Stimulated activated CD4-positive, alpha-beta T cell treated with anti-CD3 and anti-CD28 coated beads, Interleukin-1b, Interleukin-23, amount 100 ng/mL, for 1 hour (primary cell): Measurements from ENCODE around the gene RNU6-1.

Source experiments
- DNase-seq, 2 donors: peaks; one replicate each; pipeline ENCODE4 v3.0.0-alpha.2; 2020; ENCODE audit warnings: low read depth in 2 of 2

The RNU6-1 gene

DNA sequence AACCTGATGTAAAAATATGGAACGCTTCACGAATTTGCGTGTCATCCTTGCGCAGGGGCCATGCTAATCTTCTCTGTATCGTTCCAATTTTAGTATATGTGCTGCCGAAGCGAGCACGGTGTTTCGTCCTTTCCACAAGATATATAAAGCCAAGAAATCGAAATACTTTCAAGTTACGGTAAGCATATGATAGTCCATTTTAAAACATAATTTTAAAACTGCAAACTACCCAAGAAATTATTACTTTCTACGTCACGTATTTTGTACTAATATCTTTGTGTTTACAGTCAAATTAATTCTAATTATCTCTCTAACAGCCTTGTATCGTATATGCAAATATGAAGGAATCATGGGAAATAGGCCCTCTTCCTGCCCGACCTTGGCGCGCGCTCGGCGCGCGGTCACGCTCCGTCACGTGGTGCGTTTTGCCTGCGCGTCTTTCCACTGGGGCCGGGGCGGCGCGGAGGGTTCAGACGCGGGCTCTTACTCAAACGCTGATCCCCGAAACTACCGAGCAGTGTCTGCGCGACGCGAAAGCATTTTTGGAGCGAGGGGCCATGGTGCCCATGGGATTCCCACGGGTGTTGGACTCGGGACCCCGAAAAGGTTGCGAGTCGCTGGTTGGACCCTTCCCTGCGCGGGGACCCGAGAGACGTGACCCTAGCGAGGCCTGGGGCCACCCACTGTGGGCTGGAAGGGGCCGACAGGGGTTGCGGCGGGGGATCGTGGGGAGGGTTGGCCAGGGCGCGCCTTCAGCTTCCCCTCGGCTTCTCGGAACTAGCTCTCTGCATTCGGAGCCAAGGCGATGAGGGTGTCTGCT, at the start of gene RNU6-1:
TSS of gene RNU6-1 (minus strand) at position 117 of the 820 bp plus-strand sequence.
- DNase-seq = peak; percentile 86 to 90

DNA sequence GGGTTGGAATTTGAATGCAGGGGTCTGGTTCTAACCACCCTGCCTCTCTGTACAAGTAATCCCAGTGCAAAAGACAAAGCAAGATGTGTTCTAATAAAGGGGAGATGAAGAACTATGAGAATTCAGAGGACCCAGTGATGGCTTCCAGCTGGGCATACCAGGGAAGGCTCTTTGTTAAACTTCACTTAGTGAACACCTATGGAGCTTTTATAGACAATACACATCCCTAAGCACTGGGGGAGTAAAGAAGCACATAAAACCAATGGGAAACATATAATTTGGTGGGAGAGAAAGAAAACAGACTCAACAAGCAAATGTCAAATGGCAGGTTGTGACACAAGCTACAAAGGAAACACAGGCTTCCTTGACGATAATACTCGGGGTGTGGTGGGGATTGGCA, 47.9 kb upstream of the RNU6-1 start:
- DNase-seq = no peak

DNA sequence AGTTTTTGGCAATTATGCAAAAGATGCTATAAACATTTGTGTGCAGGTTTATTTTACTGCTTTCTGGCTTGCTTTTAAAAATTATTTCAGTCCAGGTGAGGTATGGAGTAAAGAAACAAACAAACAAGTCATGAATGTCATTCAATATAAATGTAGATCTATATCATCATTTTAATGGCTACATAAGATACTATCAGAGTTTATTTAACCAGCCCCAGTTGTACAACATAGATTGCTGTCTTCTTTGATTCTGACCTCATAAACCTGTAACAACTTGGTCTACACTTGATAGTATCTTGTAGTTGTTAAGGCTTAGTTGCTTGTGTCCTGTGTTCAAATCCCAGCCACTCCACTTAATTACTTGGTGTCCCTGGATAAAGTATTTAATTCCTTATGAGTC, 46.0 kb upstream of the RNU6-1 start:
- no peak for DNase-seq

DNA sequence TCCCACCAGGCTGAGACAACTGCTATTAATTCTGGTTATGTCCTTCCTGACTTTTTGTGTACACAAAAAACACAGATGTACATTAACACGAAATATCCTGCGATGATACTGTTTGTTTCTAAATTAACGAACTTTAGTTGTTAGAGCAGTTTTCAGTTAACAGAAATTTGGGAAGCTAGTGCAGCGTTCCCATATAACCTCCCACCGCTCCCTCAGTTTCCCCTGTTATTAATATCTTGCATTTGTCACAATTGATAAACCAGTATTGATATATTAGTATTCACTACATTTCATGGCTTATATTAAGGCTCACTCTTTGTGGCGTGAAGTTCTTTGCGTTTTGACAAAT, 45.3 kb upstream of the RNU6-1 start:
- DNase-seq = no peak

DNA sequence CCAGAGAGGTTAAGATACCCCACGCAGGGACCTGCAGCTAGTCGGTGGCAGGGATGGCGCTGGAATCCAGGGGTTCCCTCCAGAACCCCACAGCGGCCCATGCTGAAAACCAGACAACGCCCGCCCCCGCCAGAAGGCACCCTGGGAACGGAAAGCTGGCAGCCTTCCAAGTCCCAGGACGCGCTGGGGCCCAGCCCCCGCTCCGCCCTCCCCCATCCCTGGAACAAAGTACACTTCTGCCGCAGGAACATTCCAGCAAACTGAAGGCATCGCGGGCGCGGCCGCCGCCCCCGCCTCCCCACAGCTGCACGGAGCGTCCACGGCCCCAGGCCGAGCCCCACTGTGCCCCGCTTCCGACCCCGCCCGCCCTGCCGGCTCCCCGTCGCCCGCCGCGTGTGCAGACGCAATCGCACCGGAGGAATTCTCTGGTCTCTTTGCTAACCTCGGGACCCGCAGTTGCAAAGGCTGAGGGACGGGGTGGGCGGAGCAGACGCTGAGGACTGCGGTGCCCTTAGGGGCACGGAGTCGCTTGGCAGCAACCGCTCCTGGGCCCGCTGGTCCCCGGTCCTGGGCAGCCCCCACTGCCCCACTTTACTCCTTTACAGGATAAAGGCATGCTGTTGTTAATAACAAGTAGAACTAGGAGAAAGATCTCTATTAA, 44.8 kb upstream of the RNU6-1 start:
- DNase-seq = peak; percentile 16 to 27

DNA sequence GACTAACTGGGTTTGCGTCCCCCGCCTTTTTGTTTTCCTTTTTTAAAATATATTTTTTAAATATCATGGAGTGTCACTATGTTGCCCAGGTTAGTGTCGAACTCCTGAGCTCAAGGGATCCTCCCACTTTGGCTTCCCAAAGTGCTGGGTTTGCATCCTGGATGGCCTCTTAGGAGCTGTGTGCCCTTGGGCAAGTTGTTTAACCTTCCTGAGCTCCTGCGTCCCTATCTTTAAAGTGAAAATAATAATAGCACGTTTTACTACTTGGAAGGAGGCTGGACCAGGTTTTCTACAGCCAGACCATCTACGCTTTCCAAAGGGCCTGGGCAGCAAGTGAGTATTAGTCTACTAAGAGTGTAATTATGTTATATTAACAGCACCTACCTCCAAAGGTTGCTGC, 44.2 kb upstream of the RNU6-1 start:
- no peak for DNase-seq

DNA sequence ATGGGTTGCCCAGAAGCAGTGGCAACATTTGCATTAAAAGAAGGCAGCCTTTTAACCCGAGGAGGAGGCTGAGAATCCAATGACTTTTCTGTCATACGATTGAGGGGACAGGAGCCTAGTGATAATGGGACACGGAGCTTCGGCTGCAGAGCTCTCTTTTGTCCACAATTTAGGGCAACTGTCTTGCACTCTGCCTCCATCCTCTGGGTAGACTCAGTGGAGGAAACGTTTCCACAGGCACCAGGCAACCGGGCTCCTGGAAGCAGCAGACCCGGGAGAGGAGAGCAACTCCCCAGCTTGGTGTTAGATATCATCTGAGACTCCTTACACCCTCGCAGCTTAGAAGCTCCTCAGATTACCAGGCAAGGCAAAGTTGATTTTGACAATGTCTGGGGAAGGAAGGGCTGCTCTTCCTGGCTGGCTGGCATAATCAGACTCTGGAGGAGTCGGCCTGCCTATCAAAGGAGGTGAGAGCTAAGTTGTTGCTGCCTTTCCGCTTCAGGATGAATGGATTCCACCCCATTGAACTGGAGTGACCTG, 43.5 kb upstream of the RNU6-1 start:
- DNase-seq = no peak

DNA sequence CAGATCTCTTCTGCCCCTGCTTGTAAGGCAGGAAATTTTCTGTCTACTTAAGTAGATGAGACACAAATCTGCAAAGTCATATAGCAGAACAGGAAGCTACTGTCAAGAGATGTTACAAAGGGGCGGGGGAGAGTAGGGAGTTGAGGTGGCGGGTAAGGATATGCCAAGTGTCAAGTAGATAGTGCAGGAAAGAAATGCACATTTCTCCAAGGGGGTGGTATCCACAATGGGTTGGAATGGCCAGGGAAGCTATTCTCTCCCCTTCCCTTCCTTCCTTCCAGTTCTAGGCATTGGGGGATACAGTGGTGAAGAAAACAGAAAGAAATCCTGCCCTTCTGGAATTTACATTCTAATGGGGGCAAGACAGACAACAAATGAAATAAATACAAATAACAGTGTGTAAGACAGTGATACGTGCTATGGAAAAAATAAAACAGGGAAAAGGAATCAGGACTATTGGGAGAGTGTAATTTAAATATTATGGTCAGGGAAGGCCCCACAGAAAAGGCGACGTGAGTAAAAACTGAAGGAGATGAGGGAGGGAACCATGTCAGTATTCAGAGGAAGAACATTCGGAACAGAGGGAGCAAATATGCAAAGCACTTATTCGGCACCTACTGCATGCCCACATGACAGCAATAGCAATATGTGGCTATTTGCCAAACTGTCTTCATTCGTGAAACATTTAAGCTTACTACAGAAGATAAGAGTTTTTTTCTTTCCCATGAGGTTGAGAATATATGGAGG, 42.8 kb upstream of the RNU6-1 start:
- DNase-seq = no peak

DNA sequence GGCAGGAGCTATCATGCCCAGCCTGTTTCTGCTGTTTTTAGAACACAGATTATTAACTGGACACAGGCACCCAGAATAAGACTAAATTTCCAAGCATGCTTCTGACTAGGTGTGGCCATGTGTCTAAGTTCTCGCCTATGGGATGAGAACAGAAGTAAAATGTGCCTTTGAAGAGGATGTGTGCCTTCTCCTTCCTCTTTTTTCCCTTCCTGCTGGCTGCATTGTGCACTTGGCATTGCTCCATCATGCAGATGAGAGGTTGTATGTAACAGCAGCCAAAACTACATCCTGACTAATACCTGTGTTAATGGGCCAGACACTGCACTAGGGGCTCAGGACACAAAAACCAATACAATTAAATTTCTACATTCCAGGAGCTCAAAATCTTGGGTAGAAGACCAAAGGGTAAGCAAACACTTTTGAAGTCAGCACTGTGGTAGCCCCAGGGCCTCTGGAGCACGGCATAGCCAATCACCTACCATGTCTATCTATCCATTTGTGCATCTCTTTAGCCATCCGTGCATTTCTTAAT, 40.9 kb upstream of the RNU6-1 start:
- DNase-seq = no peak

DNA sequence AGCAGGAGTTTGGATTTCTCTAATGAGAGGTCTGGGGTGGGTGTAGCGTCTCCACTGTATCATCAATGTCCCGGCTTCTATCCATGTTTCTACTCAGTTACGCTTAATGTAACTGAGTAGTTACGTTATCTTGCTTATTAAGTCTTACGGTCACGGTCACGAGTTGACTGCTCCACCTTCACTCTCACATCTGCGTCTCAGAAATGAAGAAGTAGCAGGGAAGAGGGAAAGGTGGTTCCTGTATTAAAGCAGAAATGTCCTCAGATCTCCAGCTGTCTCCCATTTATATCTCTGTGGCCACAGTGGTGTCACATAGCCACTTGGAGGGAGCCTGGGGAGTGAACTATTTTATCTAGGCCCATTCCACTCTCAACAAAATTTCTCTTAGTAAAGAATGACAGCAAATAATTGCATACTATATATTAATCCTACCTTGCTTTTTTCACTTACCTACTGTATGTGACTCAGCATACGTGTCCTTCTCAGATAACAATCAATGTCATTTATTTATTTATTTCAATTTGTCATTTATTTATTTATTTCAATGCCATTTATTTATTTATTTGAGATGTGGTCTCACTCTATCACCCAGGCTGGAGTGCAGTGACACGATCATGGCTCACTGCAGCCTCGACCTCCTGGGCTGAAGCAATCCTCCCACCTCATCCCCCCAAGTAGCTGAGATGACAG, 39.7 kb upstream of the RNU6-1 start:
- DNase-seq = no peak

DNA sequence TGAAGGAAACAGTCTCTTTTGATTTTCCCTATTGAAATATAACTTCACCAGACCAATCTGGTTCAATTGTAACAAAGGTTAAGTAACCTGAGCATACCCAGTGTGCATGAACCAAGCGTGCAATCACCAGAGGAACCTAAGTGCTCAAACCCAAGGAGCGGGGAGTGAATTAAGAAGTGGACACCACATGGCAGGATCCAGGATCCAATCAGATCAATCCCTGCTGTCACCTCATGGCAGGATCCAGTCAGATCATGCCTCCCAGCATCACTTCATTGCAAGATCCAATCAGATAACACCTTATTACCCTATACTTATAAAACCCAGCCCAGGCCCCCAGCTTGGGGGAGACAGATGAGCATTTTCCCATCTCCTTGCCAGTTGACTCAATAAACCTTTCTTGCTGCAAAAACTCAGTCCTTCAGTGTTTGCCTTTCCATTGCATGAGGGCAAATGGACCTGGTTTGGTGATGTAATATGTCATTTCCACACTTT, 38.9 kb upstream of the RNU6-1 start:
- DNase-seq = no peak

DNA sequence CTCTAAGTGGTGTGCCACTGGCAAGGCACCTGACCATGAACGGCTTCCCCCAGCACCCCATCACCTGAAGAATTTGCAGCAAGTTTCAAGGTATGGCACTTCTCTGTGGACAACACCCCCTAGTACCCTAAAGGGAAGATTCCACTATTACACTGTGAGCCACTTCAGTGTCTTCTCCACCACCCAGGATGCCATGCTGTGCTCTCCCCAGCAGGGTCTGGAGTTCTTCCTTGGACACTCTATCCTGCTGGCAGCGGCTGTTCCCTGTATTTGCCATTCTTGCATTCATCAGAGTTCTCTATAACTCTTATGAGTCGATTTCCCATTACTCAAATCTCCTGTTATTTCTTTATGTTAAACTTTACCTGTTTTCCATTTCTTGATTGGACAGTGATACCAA, 33.9 kb upstream of the RNU6-1 start:
- no peak for DNase-seq

DNA sequence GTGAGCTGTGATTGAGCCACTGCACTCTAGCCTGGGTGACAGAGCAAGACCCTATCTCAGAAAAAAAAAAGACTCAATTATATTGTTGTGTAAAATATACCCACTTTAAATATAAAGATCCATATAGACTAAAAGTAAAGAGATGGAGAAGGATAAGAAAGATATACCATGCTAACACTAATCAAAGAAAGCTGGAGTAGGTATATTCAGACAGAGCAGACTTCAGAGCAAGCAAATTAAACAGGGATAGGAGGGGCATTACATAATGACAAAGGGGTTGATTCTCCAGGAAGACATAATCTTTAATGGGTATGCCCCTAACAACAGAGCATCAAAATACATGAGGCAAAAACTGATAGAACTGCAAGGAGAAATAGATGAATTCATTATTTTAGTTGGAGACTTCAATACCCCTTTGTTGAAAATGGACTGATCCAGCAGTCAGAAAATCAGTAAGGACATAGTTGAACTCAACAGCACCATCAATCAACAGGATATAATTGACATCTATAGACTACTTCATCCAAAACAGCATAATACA, 31.1 kb upstream of the RNU6-1 start:
- DNase-seq = no peak

DNA sequence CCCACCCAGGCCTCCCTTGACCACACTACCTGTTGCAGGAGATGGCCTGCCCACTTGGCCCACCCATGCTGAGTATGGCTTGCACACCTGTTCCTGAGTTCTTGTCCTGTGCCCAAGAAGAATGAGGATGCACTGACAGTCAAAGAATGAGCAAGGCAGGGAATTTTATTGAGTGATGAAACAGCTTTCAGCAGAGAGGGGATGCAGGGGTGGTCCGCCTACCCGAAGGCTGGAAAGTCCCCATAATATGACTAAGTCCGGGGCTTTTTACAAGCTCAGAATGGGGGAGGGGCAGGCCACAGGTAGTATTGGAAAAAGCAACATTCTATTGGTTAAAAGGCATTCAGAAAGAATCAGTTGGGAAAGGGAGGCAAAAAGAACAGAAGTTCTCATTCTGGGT, 29.9 kb upstream of the RNU6-1 start:
- no peak for DNase-seq

DNA sequence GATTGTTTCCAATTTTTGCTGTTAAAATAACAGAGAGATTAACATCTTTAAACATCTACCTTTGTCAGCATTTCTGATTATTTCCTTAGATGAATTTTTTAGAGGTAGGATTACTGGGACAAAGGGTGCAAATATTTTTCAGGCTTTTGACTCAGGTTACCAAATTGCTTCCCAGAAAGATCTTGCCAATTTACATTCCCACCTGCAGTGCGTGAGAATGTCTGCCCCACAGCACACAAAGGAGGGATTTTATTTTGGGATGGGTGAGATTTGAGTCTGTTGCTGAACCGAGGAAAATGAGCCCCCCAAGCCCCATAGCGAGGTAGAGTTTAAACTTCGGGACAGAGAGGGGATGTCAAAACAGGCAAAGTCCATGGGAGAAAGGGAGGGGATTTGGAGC, 25.9 kb upstream of the RNU6-1 start:
- no peak for DNase-seq

DNA sequence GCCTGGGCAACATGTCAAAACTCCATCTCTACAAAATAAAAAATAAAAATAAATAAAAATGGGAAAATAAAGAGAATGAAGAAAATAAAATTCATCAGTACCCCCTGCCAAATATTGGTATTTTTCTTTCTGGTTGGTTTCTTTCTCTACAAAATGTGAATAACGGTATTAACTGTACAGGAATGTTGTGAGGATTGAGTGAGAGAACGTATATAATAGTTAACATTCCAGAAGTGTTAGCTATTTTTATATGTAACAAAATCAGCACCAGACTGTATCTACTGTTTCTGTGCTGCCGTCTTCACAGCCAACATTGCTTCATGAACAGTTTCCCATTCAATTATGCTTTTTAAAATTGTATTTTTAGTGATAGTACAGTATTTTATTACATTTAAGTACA, 25.5 kb upstream of the RNU6-1 start:
- no peak for DNase-seq

DNA sequence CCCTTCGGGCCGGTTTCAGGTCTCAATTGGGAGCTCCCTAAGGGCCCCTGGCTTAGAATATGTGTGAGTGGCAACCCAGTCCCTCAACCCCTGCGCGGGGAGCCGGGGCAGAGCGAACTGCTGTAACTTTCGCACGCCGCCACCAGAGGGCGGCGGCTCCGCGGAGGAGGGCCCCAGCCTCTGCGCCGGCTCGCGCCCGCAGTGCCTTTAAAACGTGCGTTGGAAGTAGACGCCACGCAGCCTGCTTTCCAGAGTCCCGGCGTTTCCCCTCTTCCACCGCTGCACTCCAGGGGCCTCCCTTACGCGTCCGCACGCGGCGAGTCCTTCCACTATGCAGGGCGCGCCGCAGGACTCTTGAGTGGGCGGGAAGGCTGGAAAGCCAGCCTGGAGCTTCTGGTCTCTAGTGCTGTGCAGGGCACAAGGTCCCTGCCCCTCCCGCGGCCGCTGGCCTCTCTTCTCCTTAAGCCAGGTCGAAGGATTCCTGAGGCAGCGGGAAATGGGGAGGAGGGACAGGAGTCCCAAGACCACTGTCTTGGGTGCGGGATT, 23.7 kb upstream of the RNU6-1 start:
- DNase-seq = peak; percentile 19 to 48

DNA sequence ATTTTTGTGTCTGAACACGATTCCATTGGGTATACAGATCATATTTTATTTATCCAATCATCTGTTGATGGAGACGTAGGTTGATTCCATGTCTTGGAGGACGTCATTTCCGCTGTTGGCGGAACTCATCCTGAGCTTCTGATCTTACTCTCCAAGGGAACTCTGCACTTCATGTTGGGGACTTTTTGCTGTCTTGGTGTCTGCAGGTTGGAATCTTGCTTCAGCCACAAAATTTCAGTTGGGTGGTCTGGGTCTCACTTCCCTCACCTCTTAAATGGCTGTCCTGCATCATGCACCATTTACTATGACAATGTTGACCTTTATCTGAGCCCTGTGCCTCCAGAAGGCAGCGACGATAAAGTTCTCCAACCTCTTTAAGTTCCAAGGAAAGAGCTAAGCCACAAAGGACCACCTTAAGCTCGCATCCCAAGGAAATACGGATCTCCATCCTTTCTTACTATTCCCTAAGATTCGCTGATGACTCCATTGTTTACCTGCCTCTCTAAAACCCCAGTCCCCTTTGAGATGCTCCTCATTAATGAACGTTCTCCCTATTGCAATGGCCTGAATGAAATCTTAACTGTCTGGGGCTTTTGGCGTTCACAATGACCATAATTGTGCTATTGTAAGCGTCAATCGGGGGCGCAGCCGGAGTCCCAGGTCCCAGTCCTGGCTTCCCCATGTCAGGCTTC, 23.1 kb upstream of the RNU6-1 start:
- DNase-seq = no peak

DNA sequence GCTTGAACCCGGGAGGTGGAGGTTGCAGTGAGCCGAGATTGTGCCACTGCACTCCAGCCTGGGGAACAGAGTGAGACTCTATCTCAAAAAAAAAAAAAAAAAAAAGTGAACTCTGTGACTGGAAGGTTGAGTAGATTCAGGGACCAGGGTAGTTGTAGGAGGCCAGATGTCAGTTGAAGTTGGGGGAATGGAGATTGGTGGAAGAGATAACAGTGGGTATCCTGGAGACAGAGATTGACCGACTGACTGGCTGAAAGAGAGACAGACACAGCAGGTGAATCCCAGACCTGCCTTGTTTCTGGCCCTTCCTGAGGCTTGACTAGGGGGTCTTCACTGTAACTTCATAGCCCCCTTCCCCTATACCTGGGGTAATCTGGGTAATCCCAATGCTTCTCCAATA, 22.1 kb upstream of the RNU6-1 start:
- DNase-seq = no peak

DNA sequence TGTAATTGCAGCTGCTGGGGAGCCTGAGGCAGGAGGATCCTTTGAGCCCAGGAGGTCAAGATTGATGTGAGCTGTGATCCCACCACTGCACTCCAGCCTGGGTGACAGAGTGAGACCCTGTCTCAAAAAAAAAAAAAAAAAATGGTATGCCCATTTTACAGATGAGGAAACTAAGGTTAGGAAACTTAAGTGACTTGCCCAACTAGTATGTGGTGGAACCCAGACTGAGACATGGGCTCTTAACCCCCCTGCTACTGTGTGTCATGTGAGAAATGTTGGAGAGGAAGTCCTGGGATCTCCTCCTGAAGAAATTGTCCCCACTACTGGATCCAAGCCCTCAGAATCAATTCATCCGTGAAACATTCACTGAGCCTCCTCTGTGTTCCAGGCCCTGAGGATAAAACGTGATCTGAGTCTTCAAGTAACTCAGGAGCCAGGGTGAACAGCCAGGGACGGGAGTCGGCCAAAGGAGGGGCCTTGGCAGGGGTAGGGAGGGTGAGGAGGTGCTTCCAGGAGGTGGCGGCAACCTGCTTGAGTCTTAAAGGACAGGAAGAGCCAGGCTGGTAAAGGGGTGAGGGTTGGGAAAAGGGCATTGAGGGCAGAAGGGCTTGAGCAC, 19.6 kb upstream of the RNU6-1 start:
- DNase-seq = no peak
